SK-N-SH treated with all-trans-retinoic acid at 6 μM for 48 hours (cell line): Measurements from ENCODE around the gene CELSR3.

Source experiments
- PPARA ChIP-seq: fragments of 250-450 bp; sonication (Bioruptor Pico); IDR thresholded peaks from 2 replicates; pipeline ENCODE4 v1.5.0; 2020; ENCODE audit warnings: mild to moderate bottlenecking, borderline replicate concordance
- ZNF8 ChIP-seq: fragments of 450-650 bp; formaldehyde crosslinking; IDR thresholded peaks from 2 replicates; pipeline ENCODE4 v1.5.0; 2020; ENCODE audit warnings: mild to moderate bottlenecking, moderate library complexity

GRCh38 chr3:48702320-48702920, 39.7 kb upstream of the CELSR3 start:
- no peak for TF ChIP-seq ZNF8 (CRISPR knock-in tag)
- TF ChIP-seq PPARA: no peak
